HG02571 (cell line): ENCODE results near the gene PRM1.
"Not testable (repeated sequence)": the region's sequence is repeated elsewhere in the genome, so short reads cannot be mapped to it uniquely, and the experiment has no call there.

Source experiments
- ATAC-seq: cut with Tn5 transposase; IDR thresholded peaks from one replicate; pipeline ENCODE4 v1.9.1; 2021; ENCODE audit warnings: mild to moderate bottlenecking, moderate library complexity; ENCODE audit not compliant: unreplicated experiment

PRM1 gene

DNA sequence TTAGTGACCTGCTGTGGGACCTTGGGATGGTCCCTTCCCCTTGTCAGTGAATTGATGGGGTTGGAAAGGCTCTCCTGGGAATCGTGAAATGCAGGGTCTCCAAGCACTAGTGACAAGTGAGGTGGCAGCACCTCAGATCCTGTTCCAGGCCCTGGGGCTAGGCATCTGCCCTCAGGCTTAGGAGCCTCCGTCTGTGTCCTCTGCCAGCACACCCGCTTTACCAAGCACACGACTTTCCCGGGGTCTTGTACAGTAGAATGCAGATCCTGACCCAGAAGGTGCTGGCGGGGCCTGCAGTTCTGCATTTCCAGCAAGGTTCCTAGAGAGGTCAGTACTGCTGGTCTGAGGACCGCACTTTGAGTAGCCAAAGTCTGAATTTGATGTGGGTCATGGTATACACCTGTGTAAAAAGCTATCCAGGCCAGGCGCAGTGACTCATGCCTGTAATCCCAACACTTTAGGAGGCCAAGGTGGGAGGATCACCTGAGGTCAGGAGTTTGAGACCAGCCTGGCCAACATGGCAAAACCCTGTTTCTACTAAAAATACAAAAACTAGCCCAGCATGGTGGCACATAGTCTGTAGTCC, 33.3 kb upstream of the PRM1 start:
- ATAC-seq = no peak

DNA sequence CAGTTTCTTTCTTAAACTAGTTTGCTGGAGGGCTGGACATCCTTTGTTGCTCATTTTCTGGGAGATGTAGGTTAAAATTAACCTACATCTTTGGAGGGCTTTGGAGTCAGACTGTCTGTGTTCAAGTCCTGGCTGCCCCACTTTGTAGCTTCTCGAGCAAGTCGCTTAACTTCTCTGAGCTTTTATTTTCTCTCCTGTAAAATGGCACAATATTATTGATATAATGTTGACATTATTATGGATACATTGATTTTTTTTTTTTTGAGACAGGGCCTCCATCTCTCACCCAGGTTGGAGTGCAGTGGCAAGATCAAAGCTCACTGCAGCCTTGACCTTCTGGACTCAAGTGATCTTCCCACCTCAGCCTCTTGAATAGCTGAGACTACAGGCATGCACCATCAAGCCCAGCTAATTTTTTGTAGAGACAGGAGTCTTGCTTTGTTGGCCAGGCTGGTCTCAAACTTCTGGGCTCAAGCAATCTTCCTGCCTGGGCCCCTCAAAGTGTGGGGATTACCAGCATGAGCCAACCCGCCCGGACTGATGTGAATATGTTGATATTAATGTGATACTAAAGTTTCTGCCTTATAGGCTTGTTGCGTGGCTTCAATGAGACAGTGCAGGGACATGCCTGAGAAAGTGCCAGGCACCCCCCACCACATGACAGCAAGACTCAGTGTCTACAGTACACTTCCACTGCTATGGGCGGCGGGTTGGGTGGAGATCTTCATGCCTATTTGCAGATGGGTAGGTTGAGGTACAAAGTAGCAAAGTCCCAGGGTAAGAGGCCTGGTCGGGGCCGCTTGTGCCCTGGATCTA, 32.6 kb upstream of the PRM1 start:
- ATAC-seq = no peak

- no peak for ATAC-seq
Observed at GRCh38 chr16:11312718-11313492, 31.8 kb upstream of the PRM1 start.

- peak; percentile 39 for ATAC-seq
Observed at GRCh38 chr16:11310997-11311561, 29.9 kb upstream of the PRM1 start.

GRCh38 chr16:11310634-11310977, 29.5 kb upstream of the PRM1 start:
- ATAC-seq = no peak

- ATAC-seq = peak; percentile 46
Observed at GRCh38 chr16:11309895-11310633, 28.9 kb upstream of the PRM1 start.

DNA sequence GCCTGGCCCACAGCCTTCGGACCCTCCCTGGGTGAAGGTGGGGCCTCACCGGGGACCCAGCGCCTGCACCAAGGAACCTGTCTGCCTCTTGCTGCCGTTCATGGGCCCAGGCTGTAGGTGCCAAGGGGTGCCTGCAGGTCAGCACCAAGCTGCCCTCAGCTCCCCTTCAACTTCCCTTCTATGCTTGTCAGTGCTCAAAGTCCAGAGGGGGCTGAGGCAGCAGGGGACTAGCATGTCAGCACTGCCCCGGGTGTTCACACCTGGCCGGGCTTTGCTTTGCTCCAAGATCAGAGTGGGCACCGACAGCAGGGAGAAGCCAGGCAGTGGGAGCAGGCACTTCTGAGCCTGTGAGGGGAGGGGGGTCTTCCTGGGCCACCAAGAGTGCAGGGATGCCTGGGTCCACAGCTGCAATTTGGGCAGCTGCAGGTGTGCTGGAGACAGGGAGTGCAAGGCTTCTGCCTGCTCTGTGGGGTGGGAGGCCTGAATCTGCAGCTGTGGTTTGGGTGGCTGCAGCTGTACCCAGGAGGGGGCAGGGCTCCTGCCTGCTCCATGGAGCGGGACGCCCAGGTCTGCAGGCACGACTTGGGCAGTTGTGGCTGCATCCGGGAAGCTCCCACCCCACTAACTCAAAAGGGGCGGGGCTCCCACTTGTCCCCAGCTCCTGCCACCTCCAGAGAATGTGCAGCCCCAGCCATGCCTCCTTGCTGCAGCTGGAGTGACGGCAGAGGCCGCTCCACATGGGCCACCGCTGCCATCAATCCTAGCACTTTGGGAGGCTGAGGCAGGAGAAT, 27.6 kb upstream of the PRM1 start:
- ATAC-seq = peak; percentile 33

- ATAC-seq = no peak
Observed at GRCh38 chr16:11307639-11308492, 26.7 kb upstream of the PRM1 start.

GRCh38 chr16:11306997-11307638, 26.0 kb upstream of the PRM1 start:
- ATAC-seq = no peak

DNA sequence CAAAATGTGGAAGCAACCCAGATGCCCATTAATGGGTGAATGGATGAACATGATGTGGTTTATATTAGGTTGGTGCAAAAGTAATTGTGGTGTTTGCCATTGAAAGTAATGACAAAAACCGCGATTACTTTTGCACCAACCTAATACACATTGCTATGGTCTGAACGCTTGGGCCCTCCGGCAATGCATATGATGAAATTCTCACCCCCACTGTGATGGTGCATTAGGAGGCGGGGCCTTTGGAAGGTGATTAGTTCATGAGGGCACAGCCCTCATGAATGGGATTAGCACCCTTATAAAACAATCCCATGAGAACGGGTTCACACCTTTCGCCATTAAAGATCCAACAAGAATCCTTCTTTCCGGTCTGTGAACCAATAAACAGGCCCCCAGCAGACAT, 25.3 kb upstream of the PRM1 start:
- no peak for ATAC-seq

DNA sequence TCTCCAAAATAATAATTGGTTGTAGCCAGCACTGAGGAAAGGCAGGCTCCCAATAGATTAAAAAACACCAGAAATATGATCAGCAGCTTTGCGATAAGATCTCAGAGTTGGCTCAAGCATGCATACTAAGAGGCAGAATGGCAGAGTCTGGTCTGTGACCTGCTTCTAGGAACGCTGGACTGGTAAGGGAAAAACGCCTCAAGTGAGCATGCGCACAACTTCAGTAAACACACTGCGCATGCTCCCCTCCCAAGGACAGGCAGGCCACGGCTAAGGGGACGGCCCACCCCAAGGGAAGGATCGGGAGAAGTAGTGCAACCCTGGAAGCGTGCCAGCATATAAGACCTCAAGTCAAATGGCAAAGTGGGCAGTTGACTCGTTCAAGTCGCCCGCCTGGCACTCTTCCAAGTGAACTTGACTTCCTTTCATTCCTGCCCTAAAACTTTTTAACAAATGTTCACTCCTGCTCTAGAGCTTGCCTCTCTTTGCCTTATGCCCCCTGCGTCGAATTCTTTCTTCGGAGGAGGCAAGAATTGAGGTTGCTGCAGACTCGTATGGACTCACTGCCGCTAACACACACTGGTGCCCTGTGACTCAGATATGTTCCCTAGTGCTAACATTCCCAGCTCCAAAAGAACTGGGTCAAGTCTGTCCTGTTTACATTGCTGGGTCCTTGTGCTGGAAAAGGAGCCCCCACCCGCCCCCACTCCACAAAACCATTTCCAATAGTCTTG, 22.4 kb upstream of the PRM1 start:
- no peak for ATAC-seq

DNA sequence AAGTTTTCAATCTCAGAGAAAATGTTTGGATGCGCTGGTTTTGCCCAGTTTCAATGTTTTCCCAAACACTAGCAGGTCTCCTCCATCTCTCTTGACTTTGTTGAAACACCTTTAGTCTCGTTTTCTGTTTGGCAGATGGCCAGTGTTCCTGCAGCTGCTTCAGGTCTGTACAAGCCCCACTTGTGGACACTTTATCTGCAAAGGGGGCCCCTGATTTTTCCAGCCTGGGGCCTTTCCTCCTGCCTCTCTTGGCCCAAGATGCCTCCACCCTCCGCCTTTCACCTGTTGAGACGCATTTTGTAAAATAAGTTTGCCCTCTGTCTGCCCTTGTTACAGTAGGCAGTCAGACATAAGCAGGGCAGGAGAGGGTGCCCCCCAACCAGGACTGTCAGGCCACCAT, 21.8 kb upstream of the PRM1 start:
- ATAC-seq = no peak

GRCh38 chr16:11301645-11302501, 20.7 kb upstream of the PRM1 start:
- ATAC-seq = no peak

DNA sequence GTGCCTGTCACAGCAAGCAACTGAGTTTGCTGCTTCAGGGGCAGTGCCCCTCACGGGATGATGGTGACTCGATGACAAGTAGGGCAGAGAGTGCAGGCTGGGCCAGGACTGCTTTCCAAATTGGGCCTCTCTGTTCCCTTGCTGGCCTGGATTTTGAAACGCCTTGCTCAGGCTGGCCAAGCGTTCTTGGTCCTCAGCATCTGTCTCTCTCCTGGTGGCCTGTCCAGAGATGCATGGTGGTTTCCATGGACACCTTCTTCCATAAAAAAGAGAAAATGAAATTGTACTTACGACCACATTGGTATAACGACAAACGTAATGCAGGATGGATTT, 19.4 kb upstream of the PRM1 start:
- ATAC-seq = no peak

DNA sequence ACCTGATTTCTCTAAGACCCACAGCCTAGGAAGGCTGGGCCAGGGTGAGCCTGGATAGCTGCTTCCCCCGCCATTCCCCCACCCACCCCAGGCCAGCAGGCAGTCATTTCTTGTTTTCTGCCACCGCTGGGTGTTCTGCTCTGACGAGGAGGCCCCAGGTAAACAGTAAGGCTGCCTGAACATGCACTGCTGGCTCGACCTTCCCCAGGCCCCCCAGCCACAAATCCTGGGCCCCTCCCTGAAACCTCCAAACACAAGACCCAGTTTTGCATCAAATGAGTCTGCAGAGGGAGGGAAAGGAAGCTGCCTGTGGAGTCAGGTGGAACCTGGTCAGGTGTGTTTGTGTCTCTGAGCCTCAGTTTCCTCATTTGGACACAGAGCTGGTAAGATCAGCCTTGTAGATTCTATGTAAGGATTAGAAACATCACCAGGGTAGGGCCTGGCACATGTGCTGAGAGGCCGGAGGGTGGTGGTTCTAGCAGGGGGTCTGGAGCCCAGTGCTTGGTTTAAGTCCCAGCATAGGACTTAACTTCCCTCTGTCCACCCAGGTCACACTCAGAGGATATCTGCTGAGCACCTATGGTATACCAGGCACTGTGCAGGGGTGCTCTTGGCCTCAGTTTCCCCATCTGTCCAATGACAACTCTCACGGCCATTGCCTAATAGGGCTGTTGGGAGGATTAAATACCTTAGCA, 18.9 kb upstream of the PRM1 start:
- ATAC-seq = no peak

DNA sequence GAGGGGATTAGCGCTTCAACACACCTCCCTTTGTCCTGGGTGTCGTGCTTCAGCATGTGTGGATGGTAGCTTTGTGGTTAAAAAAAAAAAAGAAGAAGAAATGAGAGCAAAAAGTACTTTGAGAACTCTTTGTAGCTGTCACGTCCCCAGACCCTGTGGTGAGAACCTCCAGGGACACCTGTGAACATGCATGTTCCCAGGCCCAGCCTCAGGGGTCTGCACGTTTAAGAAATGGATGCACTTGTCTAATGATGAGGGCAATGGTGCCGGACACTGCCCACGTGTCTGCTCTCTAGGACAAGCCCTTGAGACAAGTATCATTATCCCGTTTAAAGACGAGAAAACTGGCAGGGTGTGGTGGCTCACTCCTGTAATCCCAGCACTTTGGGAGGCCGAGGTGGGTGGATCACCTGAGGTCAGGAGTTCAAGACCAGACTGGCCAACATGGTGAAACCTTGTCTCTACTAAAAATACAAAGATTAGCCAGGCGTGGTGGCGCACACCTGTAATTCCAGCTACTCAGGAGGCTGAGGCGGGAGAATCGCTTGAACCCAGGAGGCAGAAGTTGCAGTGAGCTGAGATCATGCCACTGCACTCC, 17.9 kb upstream of the PRM1 start:
- ATAC-seq = not testable (repeated sequence)
